ENCODE data around the gene PCBP3. TPM values are rescaled to one million over a fixed set of nuclear protein-coding genes. Genes with fewer than 3 reads are reported as not detected.

Gene PCBP3
- total RNA-seq, 1 experiment from 2014 or later, result 3.7 TPM

DNA sequence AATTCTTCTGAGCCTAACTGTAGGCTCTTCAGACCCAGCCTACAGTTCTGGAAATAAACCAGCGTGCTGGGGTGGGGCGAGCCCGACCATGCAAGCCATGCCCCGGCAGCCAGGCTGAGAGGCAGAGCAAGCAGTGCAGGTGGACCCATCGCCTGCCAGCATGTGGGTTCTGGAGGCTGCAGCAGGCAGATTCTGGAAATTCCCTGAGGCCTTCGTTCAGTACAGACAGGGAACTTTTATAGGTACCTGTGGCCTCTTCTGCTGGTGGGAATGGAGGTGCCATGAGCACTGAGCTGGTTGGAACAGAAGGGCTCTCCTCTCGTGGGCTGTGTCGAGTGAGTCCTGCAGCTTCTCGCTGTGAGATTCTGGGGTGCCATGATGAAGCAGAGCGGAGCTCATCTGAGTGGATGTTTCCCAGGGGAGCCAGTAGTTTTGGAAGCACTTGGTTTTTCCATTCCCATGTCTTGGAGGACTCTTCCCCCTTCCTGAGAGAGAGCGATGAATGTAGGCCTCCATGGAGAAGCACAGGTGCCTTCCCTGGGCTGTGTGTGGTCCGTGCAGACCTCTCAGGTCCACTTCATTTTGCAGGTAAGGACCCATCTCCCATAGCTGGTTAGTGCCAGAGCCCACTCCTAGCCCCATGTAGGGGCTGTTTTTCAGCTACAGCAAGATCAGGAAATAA lies 94.1 kb downstream of the PCBP3 start:
- TF ChIP-seq, protein P1, sequence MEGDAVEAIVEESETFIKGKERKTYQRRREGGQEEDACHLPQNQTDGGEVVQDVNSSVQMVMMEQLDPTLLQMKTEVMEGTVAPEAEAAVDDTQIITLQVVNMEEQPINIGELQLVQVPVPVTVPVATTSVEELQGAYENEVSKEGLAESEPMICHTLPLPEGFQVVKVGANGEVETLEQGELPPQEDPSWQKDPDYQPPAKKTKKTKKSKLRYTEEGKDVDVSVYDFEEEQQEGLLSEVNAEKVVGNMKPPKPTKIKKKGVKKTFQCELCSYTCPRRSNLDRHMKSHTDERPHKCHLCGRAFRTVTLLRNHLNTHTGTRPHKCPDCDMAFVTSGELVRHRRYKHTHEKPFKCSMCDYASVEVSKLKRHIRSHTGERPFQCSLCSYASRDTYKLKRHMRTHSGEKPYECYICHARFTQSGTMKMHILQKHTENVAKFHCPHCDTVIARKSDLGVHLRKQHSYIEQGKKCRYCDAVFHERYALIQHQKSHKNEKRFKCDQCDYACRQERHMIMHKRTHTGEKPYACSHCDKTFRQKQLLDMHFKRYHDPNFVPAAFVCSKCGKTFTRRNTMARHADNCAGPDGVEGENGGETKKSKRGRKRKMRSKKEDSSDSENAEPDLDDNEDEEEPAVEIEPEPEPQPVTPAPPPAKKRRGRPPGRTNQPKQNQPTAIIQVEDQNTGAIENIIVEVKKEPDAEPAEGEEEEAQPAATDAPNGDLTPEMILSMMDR (IDR thresholded peaks at IDR 0.05; ENCODE audit: unreplicated experiment), result no peak
- H3K27me3 Mint-ChIP-seq (ENCODE audit: insufficient read depth, unreplicated experiment), result no peaks in the 10 kb centered on the region
- H3K4me3 Mint-ChIP-seq (ENCODE audit: unreplicated experiment), result no peak overlapping the region
- H3K9me3 Mint-ChIP-seq (ENCODE audit: unreplicated experiment), result no peaks in the 10 kb centered on the region
- no TSS peak for BruUV-seq (replicated peaks)
- no peak overlapping the region for H3K27ac Mint-ChIP-seq (ENCODE audit: low read depth, unreplicated experiment)
- H3K4me1 Mint-ChIP-seq (ENCODE audit: insufficient read depth, unreplicated experiment), result peaks cover 6% of the 10 kb centered on the region
- DNase-seq (ENCODE audit: unreplicated experiment), result no peak
- H3K36me3 Mint-ChIP-seq (ENCODE audit: insufficient read depth, unreplicated experiment), result no peaks in the 10 kb centered on the region
- ChIA-PET POLR2A (interaction anchor here (0.6 kb wide), 1 partner anchor 36 kb away, joined by 3 read pairs; no protein-coding TSS in a partner anchor), CTCF (interaction anchor here (0.7 kb wide), 1 partner anchor 92 kb away, joined by 3 read pairs; no protein-coding TSS in a partner anchor)
- intact Hi-C loops (cut with micrococcal nuclease), result no loop called here

DNA sequence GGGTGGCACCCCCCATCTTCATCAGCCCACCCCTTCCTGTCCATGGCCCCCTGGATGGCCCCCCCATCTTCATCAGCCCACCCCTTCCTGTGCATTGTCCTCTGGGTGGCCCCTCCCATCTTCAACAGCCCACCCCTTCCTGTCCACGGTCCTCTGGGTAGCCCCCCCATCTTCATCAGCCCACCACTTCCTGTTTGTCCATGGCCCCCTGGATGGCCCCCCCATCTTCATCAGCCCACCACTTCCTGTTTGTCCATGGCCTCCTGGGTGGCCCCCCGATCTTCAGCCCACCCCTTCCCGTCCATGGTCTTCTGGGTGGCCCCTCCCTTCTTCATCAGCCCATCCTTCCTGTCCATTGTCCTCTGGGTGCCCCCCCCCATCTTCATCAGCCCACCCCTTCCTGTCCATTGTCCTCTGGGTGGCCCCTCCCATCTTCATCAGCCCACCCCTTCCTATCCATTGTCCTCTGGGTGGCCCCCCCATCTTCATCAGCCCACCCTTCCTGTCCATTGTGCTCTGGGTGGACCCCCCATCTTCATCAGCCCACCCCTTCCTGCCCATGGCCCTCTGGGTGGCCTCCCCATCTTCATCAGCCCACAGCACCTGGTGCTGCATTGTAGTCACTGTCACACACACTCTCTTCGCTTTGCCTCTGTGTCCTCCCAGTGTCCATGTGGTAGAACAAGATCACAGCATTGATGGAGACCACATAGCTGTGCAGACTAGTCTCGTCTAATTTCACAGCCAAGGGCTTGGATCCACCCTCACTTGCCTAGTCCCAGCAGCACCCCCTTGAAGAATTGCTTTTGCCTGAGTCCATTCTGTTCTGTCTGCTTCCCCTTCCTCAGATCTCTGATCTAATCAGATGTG lies 95.9 kb downstream of the PCBP3 start:
- no peak overlapping the region for H3K27ac Mint-ChIP-seq (ENCODE audit: low read depth, unreplicated experiment)
- peaks cover 6% of the 10 kb centered on the region for H3K4me1 Mint-ChIP-seq (ENCODE audit: insufficient read depth, unreplicated experiment)
- no peak overlapping the region for H3K4me3 Mint-ChIP-seq (ENCODE audit: unreplicated experiment)
- no peak for DNase-seq (ENCODE audit: unreplicated experiment)
- no peaks in the 10 kb centered on the region for H3K27me3 Mint-ChIP-seq (ENCODE audit: insufficient read depth, unreplicated experiment)
- no peaks in the 10 kb centered on the region for H3K9me3 Mint-ChIP-seq (ENCODE audit: unreplicated experiment)
- BruUV-seq (replicated peaks), result no TSS peak
- ChIA-PET POLR2A (interaction anchor here (0.6 to 1.2 kb wide), 2 partner anchors 8 to 464 kb away, joined by 3 to 10 read pairs; no protein-coding TSS in a partner anchor), CTCF (no interaction called here)
- TF ChIP-seq, protein P1 (IDR thresholded peaks at IDR 0.05; ENCODE audit: unreplicated experiment), result no peak
- no peaks in the 10 kb centered on the region for H3K36me3 Mint-ChIP-seq (ENCODE audit: insufficient read depth, unreplicated experiment)
- intact Hi-C loops (cut with micrococcal nuclease), result no loop called here

DNA sequence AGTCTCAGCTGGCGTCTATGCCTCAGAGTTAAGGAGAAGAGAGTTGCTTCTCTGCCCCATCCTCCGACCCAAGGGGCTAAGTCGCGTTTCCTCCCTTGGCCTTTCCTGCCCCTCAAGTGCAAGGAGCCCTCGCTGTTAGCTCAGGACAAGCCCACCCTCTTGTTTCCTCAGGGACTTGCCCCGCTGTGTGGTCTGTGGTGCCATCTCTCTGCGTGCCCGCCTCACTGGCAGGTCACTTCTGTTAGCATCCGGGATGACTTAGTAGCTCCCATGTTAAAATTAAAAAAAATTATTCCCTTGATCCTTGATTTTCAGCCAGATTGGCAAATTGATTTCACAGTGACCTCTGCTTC lies 96.5 kb downstream of the PCBP3 start:
- TF ChIP-seq, protein P1 (IDR thresholded peaks at IDR 0.05; ENCODE audit: unreplicated experiment), result no peak
- Mint-ChIP-seq H3K4me1 (ENCODE audit: insufficient read depth, unreplicated experiment) (peaks cover 6% of the 10 kb centered on the region), H3K27me3 (ENCODE audit: insufficient read depth, unreplicated experiment) (no peaks in the 10 kb centered on the region), H3K36me3 (ENCODE audit: insufficient read depth, unreplicated experiment) (no peaks in the 10 kb centered on the region), H3K27ac (ENCODE audit: low read depth, unreplicated experiment) (no peak overlapping the region), H3K4me3 (ENCODE audit: unreplicated experiment) (no peak overlapping the region), H3K9me3 (ENCODE audit: unreplicated experiment) (no peaks in the 10 kb centered on the region)
- BruUV-seq (replicated peaks), result no TSS peak
- CTCF ChIA-PET, result interaction anchor here (0.6 kb wide), 1 partner anchor 142 kb away, joined by 3 read pairs; no protein-coding TSS in a partner anchor
- no peak for DNase-seq (ENCODE audit: unreplicated experiment)
- intact Hi-C loops (cut with micrococcal nuclease), result no loop called here
- POLR2A ChIA-PET, result interaction anchor here (0.6 to 1.2 kb wide), 3 partner anchors 9 to 465 kb away, joined by 3 to 10 read pairs (median 3); no protein-coding TSS in a partner anchor
